Stimulated activated CD4-positive, alpha-beta T cell treated with anti-CD3 and anti-CD28 coated beads, Interleukin-2, amount 100 ng/mL, for 24 hours (primary cell): Measurements from ENCODE around the gene POMGNT2.

ENCODE experiments used
- DNase-seq, 2 donors: peaks; one replicate each; pipeline ENCODE4 v3.0.0-alpha.2; 2020

Gene POMGNT2

DNA sequence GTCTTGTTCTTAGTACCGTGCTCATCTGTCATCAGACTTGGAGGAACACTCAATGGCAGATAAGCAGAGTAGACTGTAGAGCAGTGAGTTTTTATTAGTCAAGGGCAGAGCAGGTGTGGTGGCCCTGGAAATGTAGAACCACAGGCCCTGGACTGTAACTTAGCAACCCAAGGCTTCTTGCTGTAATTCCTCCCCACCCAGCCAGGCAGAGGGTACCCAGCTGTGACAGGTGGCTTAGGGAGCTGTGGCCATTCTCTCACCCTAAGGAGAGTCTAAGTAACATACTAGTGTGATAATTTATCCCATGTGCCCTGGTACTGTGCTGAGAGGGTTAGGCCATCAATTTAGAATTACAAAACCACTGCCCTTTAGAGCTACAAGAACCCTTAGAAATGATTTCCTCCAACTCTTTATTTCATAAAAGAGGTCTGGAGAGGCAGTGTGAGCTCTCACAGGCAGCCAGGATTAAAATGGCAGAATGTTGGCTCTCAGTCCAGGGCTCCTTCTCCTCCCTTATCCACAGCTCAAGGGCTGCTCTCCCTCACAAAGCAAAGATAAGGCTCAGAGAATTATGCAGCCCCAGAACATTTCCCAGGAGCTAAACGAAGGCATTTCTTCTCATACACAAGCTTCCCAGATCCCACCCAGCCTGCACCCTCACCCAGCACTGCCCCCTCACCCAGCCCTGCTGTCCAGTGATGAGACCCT is 3.0 kb downstream of the POMGNT2 start:
- no peak for DNase-seq

DNA sequence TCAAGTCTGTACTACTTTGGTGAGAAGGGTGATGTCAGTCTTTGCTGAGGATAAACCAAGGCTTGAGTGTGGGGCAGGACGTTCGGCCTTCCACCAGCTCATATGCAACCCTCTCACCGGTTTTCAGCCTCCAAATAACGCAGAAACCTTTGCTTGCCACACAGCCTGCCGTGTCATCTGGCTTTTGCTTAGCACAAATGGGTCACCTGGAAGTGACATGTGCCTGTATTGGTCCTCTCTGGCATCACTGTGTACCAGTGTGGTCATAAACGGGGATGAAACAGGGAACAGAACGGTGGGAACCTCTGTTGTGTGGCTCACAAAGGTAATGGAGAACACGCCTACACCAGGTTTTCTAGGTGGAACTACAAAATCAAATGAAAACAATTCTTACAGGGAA is 7.1 kb downstream of the POMGNT2 start:
- DNase-seq = no peak

DNA sequence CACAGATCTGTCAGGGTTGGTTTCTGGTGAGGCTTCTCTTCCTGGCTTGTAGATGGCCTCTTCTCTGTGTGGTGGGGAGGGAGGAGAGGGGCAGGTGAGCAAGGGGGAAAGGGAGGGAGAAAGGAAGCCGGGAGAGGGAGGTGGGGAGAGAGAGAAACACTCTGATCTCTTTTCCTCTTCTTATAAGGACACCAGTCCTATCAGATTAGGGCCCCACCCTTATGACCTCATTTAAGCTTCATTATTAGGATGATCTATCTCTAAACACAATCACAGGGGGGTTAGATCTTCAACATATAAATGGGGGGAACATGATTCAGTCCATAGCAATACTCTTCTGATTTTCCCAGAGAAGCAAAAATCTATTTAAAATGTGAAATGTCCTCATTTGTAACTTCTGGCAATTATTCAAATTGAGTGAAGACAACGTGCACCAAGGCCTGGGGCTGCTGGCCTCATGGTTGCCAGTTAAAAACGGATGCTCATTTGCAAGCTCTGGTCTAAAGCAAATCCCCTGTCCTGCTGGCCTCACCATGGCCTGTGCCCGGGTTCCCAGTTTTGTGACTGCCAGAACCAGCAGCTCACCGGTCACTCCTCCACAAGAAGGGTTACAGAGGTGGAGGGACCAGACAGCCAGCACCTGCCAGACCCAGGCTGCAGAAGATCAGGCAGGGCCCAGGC is 8.3 kb downstream of the POMGNT2 start:
- DNase-seq = no peak

DNA sequence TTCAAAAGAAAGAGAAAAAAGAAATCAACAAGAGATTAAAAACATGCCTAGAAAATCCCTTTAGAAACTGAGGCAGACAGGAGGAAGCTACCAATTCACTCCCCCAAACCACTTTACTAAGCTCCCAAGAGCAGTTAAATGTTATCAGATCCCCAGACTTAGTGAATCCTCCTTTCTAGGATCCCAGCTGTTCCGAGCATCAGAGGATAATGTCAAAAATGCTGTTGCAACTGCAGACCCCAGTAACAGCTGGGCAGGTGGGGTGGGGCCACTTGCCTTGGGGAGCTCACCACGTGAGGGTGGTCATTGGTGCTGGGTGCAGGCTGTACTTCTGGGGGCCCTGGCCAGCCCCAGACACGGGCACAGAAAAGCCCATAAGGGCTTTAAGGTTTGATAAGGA is 9.1 kb downstream of the POMGNT2 start:
- DNase-seq = no peak

DNA sequence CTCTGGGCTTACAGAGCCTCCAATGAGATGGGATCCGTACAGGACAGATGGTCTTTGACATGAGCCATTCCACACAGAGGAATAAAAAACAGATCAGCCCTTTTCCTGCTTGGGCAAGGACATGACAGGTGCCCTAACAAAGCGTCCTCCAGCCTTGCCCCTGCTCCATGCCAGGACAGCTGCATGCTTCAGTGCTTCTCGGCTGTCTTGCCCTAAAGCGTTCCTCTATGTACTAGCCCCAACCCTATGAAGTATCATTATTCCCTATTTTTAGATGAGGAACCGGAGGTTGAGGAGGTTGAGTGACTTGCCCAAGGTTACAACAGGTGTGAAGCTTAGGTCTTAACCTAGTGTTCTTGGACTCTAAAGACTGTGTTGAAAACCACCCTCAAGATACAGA is 10.5 kb downstream of the POMGNT2 start:
- DNase-seq = no peak

DNA sequence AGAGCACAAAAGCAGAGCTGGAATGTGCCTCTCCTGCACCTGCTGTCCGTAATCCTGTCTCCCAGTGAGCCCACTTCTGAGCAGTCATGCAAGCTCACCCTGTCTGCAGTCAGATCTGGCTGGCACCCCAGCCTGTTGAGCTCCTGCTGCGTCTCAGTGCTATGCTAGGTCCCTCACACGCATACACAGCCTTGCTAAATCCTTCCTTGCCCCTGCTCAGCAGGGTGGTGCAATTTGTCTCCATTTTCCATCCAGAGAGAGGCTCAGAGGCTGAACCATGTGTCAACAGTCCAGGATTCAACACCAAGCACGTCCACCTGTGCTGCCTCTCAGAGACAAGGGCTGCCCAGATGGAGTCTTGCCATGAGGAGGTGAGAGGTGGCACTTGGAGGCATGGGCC is 11.0 kb downstream of the POMGNT2 start:
- no peak for DNase-seq

GRCh38 chr3:43094381-43094780 is 11.5 kb downstream of the POMGNT2 start:
- DNase-seq = no peak

- DNase-seq = no peak
Measured at GRCh38 chr3:43093974-43094373, 11.9 kb downstream of the POMGNT2 start.

DNA sequence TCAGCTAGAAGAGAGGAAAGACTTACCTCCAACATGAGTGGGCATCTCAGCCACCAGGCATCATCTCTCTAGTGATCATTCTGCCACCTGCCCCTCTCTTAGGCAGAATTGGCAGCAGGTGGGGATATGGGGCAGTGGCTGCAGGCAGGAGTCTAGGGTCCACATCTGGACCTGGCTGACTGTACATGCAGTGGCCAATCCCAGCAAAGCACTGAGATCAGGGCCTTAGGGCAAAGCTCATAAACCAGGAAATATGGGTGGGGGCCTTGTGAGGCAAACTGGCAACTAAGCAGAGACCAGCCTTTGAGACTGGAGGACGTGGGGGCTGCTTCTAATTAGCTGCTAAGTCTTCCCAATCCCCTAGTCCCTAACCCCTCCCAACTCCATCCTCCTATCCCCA is 12.9 kb downstream of the POMGNT2 start:
- no peak for DNase-seq

DNA sequence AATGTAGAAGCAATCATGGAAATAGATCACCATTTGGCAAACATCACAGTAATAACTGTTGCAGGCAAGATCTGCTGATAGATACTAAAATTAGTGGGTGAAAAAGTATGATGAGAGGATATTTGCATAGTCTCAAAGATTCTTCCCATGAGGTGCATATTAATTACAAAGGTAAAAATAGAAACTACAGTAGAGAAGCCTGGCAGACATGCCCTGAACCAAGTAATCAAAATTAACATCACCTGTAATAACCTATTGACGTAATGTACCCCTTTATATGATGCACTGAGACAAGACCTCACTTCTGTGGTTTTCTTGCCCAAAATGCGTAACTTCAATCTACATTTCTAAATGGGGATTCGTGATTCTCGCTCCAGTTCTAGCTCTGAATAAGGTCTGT is 14.4 kb downstream of the POMGNT2 start:
- no peak for DNase-seq

DNA sequence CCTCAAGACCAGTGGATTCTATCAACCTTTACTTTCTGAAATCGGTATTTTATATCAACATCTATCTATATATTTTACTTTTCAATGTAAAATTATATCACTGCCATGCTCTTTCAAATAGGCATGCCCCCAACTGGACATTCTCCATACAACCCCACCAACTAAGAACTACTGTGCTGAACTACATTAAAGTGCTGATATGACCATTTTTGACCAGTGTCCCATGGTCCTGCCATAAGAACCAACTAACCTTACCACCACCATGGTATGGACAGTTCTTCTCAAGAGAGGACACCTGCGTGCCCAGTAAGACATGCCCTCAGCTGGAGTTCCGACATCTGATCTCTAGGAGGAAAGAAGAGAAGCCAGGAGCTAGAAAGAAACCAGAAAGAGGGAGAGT is 15.6 kb downstream of the POMGNT2 start:
- no peak for DNase-seq

DNA sequence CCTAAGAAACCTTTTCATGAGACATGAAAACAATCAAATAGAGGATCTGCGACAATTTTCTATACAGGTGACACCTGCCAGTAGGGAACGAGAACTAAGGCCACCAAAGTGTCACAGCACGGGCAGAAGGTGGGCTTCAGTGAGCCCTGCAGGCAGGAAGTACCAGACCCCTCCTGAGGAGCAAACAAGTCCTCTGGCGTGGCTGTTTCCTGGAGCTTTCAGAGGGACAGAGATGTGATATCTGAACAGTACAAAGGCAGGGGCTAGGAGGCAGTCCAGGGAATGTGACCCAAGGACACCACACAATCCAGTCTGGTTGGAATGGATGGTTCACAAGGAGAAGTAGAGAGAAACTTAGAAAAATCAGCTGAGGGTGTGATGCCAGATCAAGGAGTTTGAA is 16.8 kb downstream of the POMGNT2 start:
- no peak for DNase-seq

GRCh38 chr3:43087249-43087776 is 18.6 kb downstream of the POMGNT2 start:
- no peak for DNase-seq

DNA sequence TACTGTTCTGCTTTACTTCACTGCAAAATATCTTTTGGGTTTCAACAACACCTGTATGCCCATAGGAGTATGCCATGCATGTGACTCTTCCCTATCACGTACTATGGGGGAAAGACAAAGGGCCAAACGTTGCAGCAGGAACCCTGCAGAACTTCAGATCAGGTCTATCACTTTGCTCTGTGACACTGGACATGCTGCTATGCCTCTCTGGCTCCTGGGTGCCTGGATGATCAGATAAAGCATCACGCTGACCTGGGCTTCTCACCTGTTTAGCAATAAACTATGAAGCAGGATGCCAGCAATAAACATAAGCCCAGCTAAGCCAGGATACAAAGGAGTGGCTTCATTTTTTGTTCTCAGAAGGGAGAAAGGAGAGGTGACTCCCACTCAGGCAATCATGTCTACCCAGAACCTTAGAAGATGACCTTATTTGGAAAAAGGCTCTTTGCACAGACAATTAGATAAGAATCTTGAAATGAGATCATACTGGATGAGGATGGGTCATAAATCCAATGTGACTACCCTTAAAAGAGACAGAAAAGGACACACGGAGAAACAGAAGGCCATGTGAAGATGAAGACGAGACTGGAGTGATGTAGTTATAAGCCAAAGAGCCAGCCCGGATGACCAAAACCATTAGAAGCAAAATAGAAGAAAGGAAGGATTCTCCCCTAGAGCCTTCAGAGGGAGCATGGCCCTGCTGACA is 19.3 kb downstream of the POMGNT2 start:
- DNase-seq = no peak

DNA sequence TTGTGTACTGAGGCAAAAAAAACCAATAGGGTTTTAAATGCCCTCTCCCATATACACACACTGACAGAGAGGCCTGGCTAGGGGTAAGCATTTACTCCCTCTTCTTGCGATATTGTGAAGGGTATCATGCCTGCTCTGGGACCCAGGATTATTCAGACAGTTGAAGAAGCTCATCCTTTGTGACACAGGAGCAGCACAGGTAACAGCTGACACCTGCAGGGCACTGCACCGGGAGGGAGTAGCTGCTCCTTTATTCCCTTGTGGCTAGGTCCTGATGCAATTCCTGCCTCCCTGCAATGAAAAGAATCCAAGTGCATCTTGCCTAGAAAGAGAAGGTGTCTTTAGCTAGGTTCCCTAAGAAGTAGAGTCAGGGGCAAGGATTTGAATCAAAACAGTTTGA is 23.4 kb downstream of the POMGNT2 start:
- DNase-seq = no peak

GRCh38 chr3:43081796-43082195 is 24.1 kb downstream of the POMGNT2 start:
- no peak for DNase-seq

GRCh38 chr3:43080726-43081568 is 24.9 kb downstream of the POMGNT2 start:
- no peak for DNase-seq

DNA sequence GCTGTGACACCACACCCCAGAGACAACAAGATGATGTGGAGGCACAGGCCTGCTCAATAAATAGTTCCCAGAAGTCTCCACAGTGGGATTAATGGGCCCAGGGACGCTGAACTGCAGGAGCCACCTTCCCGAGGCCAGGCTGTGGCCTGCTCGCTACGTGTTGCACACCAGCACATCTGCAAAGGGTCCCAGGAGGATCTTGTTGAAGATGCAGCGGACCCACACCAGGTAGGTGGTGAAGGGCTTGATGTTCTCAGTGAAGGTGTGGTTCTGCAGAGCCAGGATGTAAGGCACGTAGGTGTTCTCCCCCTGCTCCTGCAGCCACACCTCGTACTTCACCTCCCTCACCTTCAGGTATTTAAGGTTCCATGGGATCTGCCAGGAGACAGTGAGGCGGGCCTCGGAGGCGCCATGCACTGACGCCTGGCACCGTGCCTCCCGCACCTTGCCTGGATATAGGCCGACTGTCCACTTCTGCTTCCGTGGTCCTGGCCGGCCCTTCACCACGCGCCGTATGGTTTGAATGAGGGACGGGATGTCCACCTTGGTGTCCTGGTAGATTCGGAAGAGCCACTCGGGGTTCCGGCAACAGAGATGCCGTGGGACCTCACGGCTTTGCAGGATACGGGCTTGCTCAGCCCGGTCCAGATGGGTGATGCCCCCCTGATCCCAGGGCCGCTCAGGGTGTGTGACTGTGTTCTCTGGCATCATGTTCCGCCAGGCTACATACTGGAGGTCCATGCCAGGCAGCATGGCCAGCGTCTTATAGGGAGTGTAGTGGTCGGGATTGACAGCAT is 26.1 kb downstream of the POMGNT2 start:
- DNase-seq = no peak

- DNase-seq = no peak
Measured at GRCh38 chr3:43077707-43078106, 28.2 kb downstream of the POMGNT2 start.

DNA sequence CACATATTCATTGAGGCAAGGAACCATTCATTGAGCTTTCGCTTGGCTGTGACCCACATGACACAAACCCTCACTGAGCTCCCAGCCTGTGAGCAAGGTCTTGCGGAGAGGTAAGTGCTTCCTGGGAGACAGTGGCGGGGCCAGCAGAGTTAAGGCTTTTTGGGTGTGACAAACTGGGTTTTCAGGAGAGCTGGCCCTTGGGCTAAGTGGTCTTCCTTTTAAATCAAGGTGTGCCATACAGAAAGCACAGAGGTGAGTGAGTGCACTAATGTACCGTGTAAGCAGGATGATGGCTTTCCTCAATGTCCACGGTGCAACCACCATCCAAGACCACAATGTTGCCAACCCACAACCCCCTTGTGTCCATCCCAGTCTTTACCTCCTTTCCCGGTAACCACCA is 28.6 kb downstream of the POMGNT2 start:
- no peak for DNase-seq

- no peak for DNase-seq
Measured at GRCh38 chr3:43076857-43077256, 29.0 kb downstream of the POMGNT2 start.
